Measurements from ENCODE around the gene LRRC46. TPM values are rescaled to one million over a fixed set of nuclear protein-coding genes. Genes with fewer than 3 reads are reported as not detected.

The LRRC46 gene
- polyA plus RNA-seq, 4 donors: 0.22 to 1.5 (median 0.40) TPM

GRCh38 chr17:47819475-47819874, 12.0 kb upstream of the LRRC46 start:
- Histone ChIP-seq H3K4me3 (ENCODE audit: low read depth in 1 of 3, low read length in 3 of 3) (peak overlapping the region in 1 of 3 donors; percentile 15), H3K27me3 (ENCODE audit: control insufficient read depth in 3 of 3, insufficient read depth in 3 of 3, low read length in 3 of 3) (no peaks in the 10 kb centered on the region), H3K36me3 (ENCODE audit: control insufficient read depth in 3 of 3, insufficient read depth in 2 of 3, low read depth in 1 of 3, low read length in 3 of 3) (peaks cover 15 to 69% (median 32%) of the 10 kb centered on the region in 3 donors), H3K9me3 (ENCODE audit: control insufficient read depth in 2 of 2, insufficient read depth in 1 of 2, low read depth in 1 of 2, low read length in 1 of 2) (no peaks in the 10 kb centered on the region), H3K4me1 (ENCODE audit: control insufficient read depth in 3 of 3, insufficient read depth in 2 of 3, low read depth in 1 of 3, low read length in 2 of 3) (peaks cover 0 to 22% (median 0%) of the 10 kb centered on the region in 3 donors), H3K27ac (ENCODE audit: low read depth in 1 of 3, low read length in 2 of 3) (peak overlapping the region in 2 of 3 donors; percentile 33 to 94)
- FAIRE-seq (no peak), DNase-seq (no peak)
- WGBS, 3 donors: 74 to 84% (median 77%) methylated on average over 10 of the region's 10 CpGs

- Histone ChIP-seq H3K4me3 (ENCODE audit: low read depth in 1 of 3, low read length in 3 of 3) (peak overlapping the region in 2 of 3 donors; percentile 61 to 81), H3K9me3 (ENCODE audit: control insufficient read depth in 2 of 2, insufficient read depth in 1 of 2, low read depth in 1 of 2, low read length in 1 of 2) (no peaks in the 10 kb centered on the region), H3K4me1 (ENCODE audit: control insufficient read depth in 3 of 3, insufficient read depth in 2 of 3, low read depth in 1 of 3, low read length in 2 of 3) (peaks cover 0 to 22% (median 0%) of the 10 kb centered on the region in 3 donors), H3K27ac (ENCODE audit: low read depth in 1 of 3, low read length in 2 of 3) (peak overlapping the region; percentile 76 to 96 (median 94)), H3K36me3 (ENCODE audit: control insufficient read depth in 3 of 3, insufficient read depth in 2 of 3, low read depth in 1 of 3, low read length in 3 of 3) (peaks cover 15 to 67% (median 26%) of the 10 kb centered on the region in 3 donors), H3K27me3 (ENCODE audit: control insufficient read depth in 3 of 3, insufficient read depth in 3 of 3, low read length in 3 of 3) (no peaks in the 10 kb centered on the region)
- WGBS, 3 donors: 17 to 48% (median 26%) methylated on average over 12 of the region's 12 CpGs
- FAIRE-seq (no peak), DNase-seq (peak; percentile 74 to 96)
These were observed 11.3 kb upstream of the LRRC46 start for GRCh38 chr17:47820033-47820789.

- Histone ChIP-seq H3K27ac (ENCODE audit: low read depth in 1 of 3, low read length in 2 of 3) (peak overlapping the region; percentile 76 to 96 (median 94)), H3K4me3 (ENCODE audit: low read depth in 1 of 3, low read length in 3 of 3) (peak overlapping the region; percentile 61 to 81 (median 71)), H3K36me3 (ENCODE audit: control insufficient read depth in 3 of 3, insufficient read depth in 2 of 3, low read depth in 1 of 3, low read length in 3 of 3) (peaks cover 12 to 63% (median 21%) of the 10 kb centered on the region in 3 donors), H3K27me3 (ENCODE audit: control insufficient read depth in 3 of 3, insufficient read depth in 3 of 3, low read length in 3 of 3) (no peaks in the 10 kb centered on the region), H3K4me1 (ENCODE audit: control insufficient read depth in 3 of 3, insufficient read depth in 2 of 3, low read depth in 1 of 3, low read length in 2 of 3) (peaks cover 0 to 22% (median 0%) of the 10 kb centered on the region in 3 donors), H3K9me3 (ENCODE audit: control insufficient read depth in 2 of 2, insufficient read depth in 1 of 2, low read depth in 1 of 2, low read length in 1 of 2) (no peaks in the 10 kb centered on the region)
- DNase-seq (peak; percentile 22 to 39), FAIRE-seq (no peak)
- 3 to 8% (median 4%) methylated on average over 4 of the region's 4 CpGs for WGBS, 3 donors
These were observed 10.4 kb upstream of the LRRC46 start for GRCh38 chr17:47821031-47821423.

- H3K27ac ChIP-seq (ENCODE audit: low read depth in 1 of 3, low read length in 2 of 3): peak within 1 kb of the TSS; percentile 76 to 96 (median 94)
- WGBS, 3 donors: 1 to 6% (median 5%) methylated on average over 21 of the region's 21 CpGs
- no peaks in the 10 kb centered on the region for H3K27me3 ChIP-seq (ENCODE audit: control insufficient read depth in 3 of 3, insufficient read depth in 3 of 3, low read length in 3 of 3)
- peaks cover 0 to 22% (median 0%) of the 10 kb centered on the region in 3 donors for H3K4me1 ChIP-seq (ENCODE audit: control insufficient read depth in 3 of 3, insufficient read depth in 2 of 3, low read depth in 1 of 3, low read length in 2 of 3)
- H3K9me3 ChIP-seq (ENCODE audit: control insufficient read depth in 2 of 2, insufficient read depth in 1 of 2, low read depth in 1 of 2, low read length in 1 of 2): no peaks in the 10 kb centered on the region
- H3K36me3 ChIP-seq (ENCODE audit: control insufficient read depth in 3 of 3, insufficient read depth in 2 of 3, low read depth in 1 of 3, low read length in 3 of 3): peaks cover 15 to 63% (median 19%) of the 10 kb centered on the region in 3 donors
- peak; percentile 90 for DNase-seq
- H3K4me3 ChIP-seq (ENCODE audit: low read depth in 1 of 3, low read length in 3 of 3): peak within 1 kb of the TSS; percentile 61 to 81 (median 71)
- FAIRE-seq: no peak
These were observed 9.8 kb upstream of the LRRC46 start, which contains the start of gene OSBPL7 for GRCh38 chr17:47821424-47822391. OSBPL7 (minus strand) TSS chr17:47821794; CDS start chr17:47820278, 1,516 bp downstream.

- Histone ChIP-seq H3K4me1 (ENCODE audit: control insufficient read depth in 3 of 3, insufficient read depth in 2 of 3, low read depth in 1 of 3, low read length in 2 of 3) (peaks cover 0 to 22% (median 0%) of the 10 kb centered on the region in 3 donors), H3K4me3 (ENCODE audit: low read depth in 1 of 3, low read length in 3 of 3) (no peak overlapping the region), H3K9me3 (ENCODE audit: control insufficient read depth in 2 of 2, insufficient read depth in 1 of 2, low read depth in 1 of 2, low read length in 1 of 2) (no peaks in the 10 kb centered on the region), H3K36me3 (ENCODE audit: control insufficient read depth in 3 of 3, insufficient read depth in 2 of 3, low read depth in 1 of 3, low read length in 3 of 3) (peaks cover 11 to 63% (median 20%) of the 10 kb centered on the region in 3 donors), H3K27ac (ENCODE audit: low read depth in 1 of 3, low read length in 2 of 3) (no peak overlapping the region), H3K27me3 (ENCODE audit: control insufficient read depth in 3 of 3, insufficient read depth in 3 of 3, low read length in 3 of 3) (no peaks in the 10 kb centered on the region)
- WGBS, 3 donors: 91 to 95% (median 92%) methylated on average over 4 of the region's 4 CpGs
- no peak for DNase-seq
- no peak for FAIRE-seq
These were observed 8.7 kb upstream of the LRRC46 start for GRCh38 chr17:47822785-47823184.

- H3K4me1 ChIP-seq (ENCODE audit: control insufficient read depth in 3 of 3, insufficient read depth in 2 of 3, low read depth in 1 of 3, low read length in 2 of 3): peaks cover 0 to 22% (median 0%) of the 10 kb centered on the region in 3 donors
- FAIRE-seq (no peak), DNase-seq (no peak)
- H3K36me3 ChIP-seq (ENCODE audit: control insufficient read depth in 3 of 3, insufficient read depth in 2 of 3, low read depth in 1 of 3, low read length in 3 of 3): peaks cover 9 to 62% (median 17%) of the 10 kb centered on the region in 3 donors
- H3K27me3 ChIP-seq (ENCODE audit: control insufficient read depth in 3 of 3, insufficient read depth in 3 of 3, low read length in 3 of 3): no peaks in the 10 kb centered on the region
- WGBS, 3 donors: 84 to 89% (median 87%) methylated on average over 4 of the region's 4 CpGs
- no peaks in the 10 kb centered on the region for H3K9me3 ChIP-seq (ENCODE audit: control insufficient read depth in 2 of 2, insufficient read depth in 1 of 2, low read depth in 1 of 2, low read length in 1 of 2)
- H3K27ac ChIP-seq (ENCODE audit: low read depth in 1 of 3, low read length in 2 of 3): no peak overlapping the region
- H3K4me3 ChIP-seq (ENCODE audit: low read depth in 1 of 3, low read length in 3 of 3): no peak overlapping the region
These were observed 8.0 kb upstream of the LRRC46 start for GRCh38 chr17:47823519-47823918.

- Histone ChIP-seq H3K27ac (ENCODE audit: low read depth in 1 of 3, low read length in 2 of 3) (peak overlapping the region in 2 of 3 donors; percentile 65 to 90), H3K9me3 (ENCODE audit: control insufficient read depth in 2 of 2, insufficient read depth in 1 of 2, low read depth in 1 of 2, low read length in 1 of 2) (no peaks in the 10 kb centered on the region), H3K4me1 (ENCODE audit: control insufficient read depth in 3 of 3, insufficient read depth in 2 of 3, low read depth in 1 of 3, low read length in 2 of 3) (peaks cover 2 to 16% (median 2%) of the 10 kb centered on the region in 3 donors), H3K4me3 (ENCODE audit: low read depth in 1 of 3, low read length in 3 of 3) (no peak overlapping the region), H3K36me3 (ENCODE audit: control insufficient read depth in 3 of 3, insufficient read depth in 2 of 3, low read depth in 1 of 3, low read length in 3 of 3) (peaks cover 5 to 35% (median 16%) of the 10 kb centered on the region in 3 donors), H3K27me3 (ENCODE audit: control insufficient read depth in 3 of 3, insufficient read depth in 3 of 3, low read length in 3 of 3) (no peaks in the 10 kb centered on the region)
- FAIRE-seq: no peak
- DNase-seq: peak in 1 of 2 donors; percentile 68
- 63 to 79% (median 79%) methylated on average over 3 of the region's 3 CpGs for WGBS, 3 donors
These were observed 1.6 kb upstream of the LRRC46 start for GRCh38 chr17:47829870-47830269.

Data from small intestine (tissue), 7 donors.